Measurements from ENCODE around the gene JAKMIP2. TPM values are rescaled to one million over a fixed set of nuclear protein-coding genes. Genes with fewer than 3 reads are reported as not detected.
"Not testable (repeated sequence)": the region's sequence is repeated elsewhere in the genome, so short reads cannot be mapped to it uniquely, and the experiment has no call there.

JAKMIP2 gene
- total RNA-seq, 5 donors from 2014 or later (not counting 1 experiment from before 2014, with no cell fraction given), result 1.8 to 8.3 (median 5.7) TPM

DNA sequence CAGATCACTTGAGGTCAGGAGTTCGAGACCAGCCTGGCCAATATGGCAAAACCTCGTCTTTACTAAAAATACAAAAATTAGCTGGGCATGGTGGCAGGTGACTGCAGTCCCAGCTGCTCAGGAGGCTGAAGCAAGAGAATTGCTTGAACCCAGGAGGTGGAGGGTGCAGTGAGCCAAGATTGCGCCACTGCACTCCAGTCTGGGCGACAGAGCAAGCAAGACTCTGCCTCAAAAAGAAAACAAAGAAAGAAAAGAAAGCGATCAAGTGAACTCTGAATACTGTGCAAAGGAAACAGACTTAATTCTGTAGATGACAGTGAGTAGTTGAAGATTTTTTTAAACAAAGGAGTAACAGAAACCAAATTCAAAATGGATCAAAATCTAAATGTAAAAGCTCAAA lies 228.7 kb downstream of the JAKMIP2 start:
- H3K36me3 Mint-ChIP-seq; H3K4me3 ChIP-seq (ENCODE audit: control insufficient read depth in 1 of 2, extremely low read depth in 1 of 2, low read length in 1 of 2); H3K4me1 ChIP-seq (ENCODE audit: control insufficient read depth in 1 of 2, extremely low read depth in 1 of 2, insufficient read depth in 2 of 2, low read length in 2 of 2); H3K27me3 ChIP-seq (replicated peaks in 1 of 2; ENCODE audit: control insufficient read depth in 2 of 2, extremely low read depth in 1 of 2, insufficient read depth in 2 of 2, low read length in 1 of 2); H3K4me1 Mint-ChIP-seq; H3K36me3 ChIP-seq (ENCODE audit: control insufficient read depth in 2 of 2, extremely low read depth in 1 of 2, insufficient read depth in 1 of 2, low read length in 1 of 2); H3K27ac ChIP-seq (ENCODE audit: low read length); CTCF ChIA-PET; POLR2A ChIA-PET; H3K9me3 ChIP-seq; H3K27ac Mint-ChIP-seq; DNase-seq; ATAC-seq (replicated peaks in 1 of 4); H3K4me3 Mint-ChIP-seq; H3K9me3 Mint-ChIP-seq: not testable (repeated sequence)
- H3K27me3 Mint-ChIP-seq, result peaks cover 1 to 11% of the 10 kb centered on the region in 2 donors
- 90% methylated on average over 3 of the region's 5 CpGs for WGBS (ENCODE audit: insufficient coverage)

DNA sequence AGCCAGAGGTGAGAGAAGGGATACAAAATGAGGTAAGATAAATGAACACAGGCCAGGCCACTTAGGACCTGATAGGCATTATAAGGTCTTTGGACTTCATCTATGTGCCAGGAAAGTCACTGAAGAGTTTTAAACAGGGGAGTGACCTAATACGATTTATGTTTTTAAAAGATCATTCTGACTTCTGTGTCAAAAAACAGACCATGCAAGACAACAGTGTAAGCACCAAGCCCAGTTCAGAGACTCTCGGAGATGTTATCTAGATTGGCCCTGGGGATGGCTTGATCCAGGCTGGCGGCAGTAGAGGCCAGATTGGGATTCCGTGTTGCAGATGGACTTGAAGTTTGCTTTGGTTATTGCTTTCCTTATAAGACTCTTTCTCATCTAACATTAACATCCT lies 229.6 kb downstream of the JAKMIP2 start:
- Mint-ChIP-seq H3K4me3 (no peak overlapping the region), H3K9me3 (peaks cover 4 to 8% (median 7%) of the 10 kb centered on the region in 3 donors), H3K27me3 (peaks cover 1 to 11% of the 10 kb centered on the region in 2 donors), H3K4me1 (no peaks in the 10 kb centered on the region), H3K36me3 (no peaks in the 10 kb centered on the region), H3K27ac (no peak overlapping the region)
- Histone ChIP-seq H3K4me1 (ENCODE audit: control insufficient read depth in 1 of 2, extremely low read depth in 1 of 2, insufficient read depth in 2 of 2, low read length in 2 of 2) (no peaks in the 10 kb centered on the region), H3K4me3 (ENCODE audit: control insufficient read depth in 1 of 2, extremely low read depth in 1 of 2, low read length in 1 of 2) (no peak overlapping the region), H3K27ac (ENCODE audit: low read length) (no peak overlapping the region), H3K9me3 (no peaks in the 10 kb centered on the region), H3K27me3 (replicated peaks in 1 of 2; ENCODE audit: control insufficient read depth in 2 of 2, extremely low read depth in 1 of 2, insufficient read depth in 2 of 2, low read length in 1 of 2) (no peaks in the 10 kb centered on the region), H3K36me3 (ENCODE audit: control insufficient read depth in 2 of 2, extremely low read depth in 1 of 2, insufficient read depth in 1 of 2, low read length in 1 of 2) (no peaks in the 10 kb centered on the region)
- DNase-seq (no peak), ATAC-seq (replicated peaks in 1 of 4) (no peak)
- CTCF ChIA-PET, result no interaction called here
- POLR2A ChIA-PET, result no interaction called here
- WGBS (ENCODE audit: insufficient coverage), result 92% methylated on average over 2 of the region's 4 CpGs

GRCh38 chr5:147551677-147552076 lies 230.9 kb downstream of the JAKMIP2 start:
- Histone ChIP-seq H3K36me3 (ENCODE audit: control insufficient read depth in 2 of 2, extremely low read depth in 1 of 2, insufficient read depth in 1 of 2, low read length in 1 of 2) (no peaks in the 10 kb centered on the region), H3K4me3 (ENCODE audit: control insufficient read depth in 1 of 2, extremely low read depth in 1 of 2, low read length in 1 of 2) (no peak overlapping the region), H3K27ac (ENCODE audit: low read length) (no peak overlapping the region), H3K9me3 (no peaks in the 10 kb centered on the region), H3K4me1 (ENCODE audit: control insufficient read depth in 1 of 2, extremely low read depth in 1 of 2, insufficient read depth in 2 of 2, low read length in 2 of 2) (no peaks in the 10 kb centered on the region), H3K27me3 (replicated peaks in 1 of 2; ENCODE audit: control insufficient read depth in 2 of 2, extremely low read depth in 1 of 2, insufficient read depth in 2 of 2, low read length in 1 of 2) (no peaks in the 10 kb centered on the region)
- WGBS (ENCODE audit: insufficient coverage), result no CpG with 5 or more reads among the region's 1 CpG
- ChIA-PET CTCF (no interaction called here), POLR2A (no interaction called here)
- no peak for DNase-seq
- peaks cover 4 to 8% (median 7%) of the 10 kb centered on the region in 3 donors for H3K9me3 Mint-ChIP-seq
- H3K4me3 Mint-ChIP-seq, result no peak overlapping the region
- H3K4me1 Mint-ChIP-seq, result no peaks in the 10 kb centered on the region
- no peak overlapping the region for H3K27ac Mint-ChIP-seq
- peaks cover 1 to 11% of the 10 kb centered on the region in 2 donors for H3K27me3 Mint-ChIP-seq
- no peaks in the 10 kb centered on the region for H3K36me3 Mint-ChIP-seq
- no peak for ATAC-seq (replicated peaks in 1 of 4)

DNA sequence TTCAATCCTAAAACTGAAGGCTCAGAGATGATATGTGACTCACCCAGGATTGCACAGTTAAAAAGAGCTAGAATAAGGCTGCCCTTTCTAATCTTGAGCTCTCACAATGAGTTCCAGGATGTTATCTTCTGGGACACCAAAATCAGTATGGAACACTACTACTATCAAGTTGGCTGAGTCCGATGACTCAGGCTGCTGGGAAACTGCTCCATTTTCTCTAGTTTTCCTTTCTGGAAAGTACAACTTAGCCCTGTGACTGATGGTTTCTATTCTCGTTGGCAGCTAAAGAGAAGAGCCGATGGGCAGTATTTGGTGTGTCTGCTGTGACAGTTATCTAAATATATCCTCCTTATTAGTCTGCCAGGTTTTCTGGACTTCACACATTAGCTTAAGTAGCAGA lies 234.8 kb downstream of the JAKMIP2 start:
- Histone ChIP-seq H3K9me3 (no peaks in the 10 kb centered on the region), H3K36me3 (ENCODE audit: control insufficient read depth in 2 of 2, extremely low read depth in 1 of 2, insufficient read depth in 1 of 2, low read length in 1 of 2) (no peaks in the 10 kb centered on the region), H3K4me3 (ENCODE audit: control insufficient read depth in 1 of 2, extremely low read depth in 1 of 2, low read length in 1 of 2) (no peak overlapping the region), H3K4me1 (ENCODE audit: control insufficient read depth in 1 of 2, extremely low read depth in 1 of 2, insufficient read depth in 2 of 2, low read length in 2 of 2) (no peaks in the 10 kb centered on the region), H3K27me3 (replicated peaks in 1 of 2; ENCODE audit: control insufficient read depth in 2 of 2, extremely low read depth in 1 of 2, insufficient read depth in 2 of 2, low read length in 1 of 2) (no peaks in the 10 kb centered on the region), H3K27ac (ENCODE audit: low read length) (no peak overlapping the region)
- no peak overlapping the region for H3K27ac Mint-ChIP-seq
- ATAC-seq (replicated peaks in 1 of 4), result no peak
- WGBS (ENCODE audit: insufficient coverage), result no CpG with 5 or more reads among the region's 3 CpGs
- peaks cover 3 to 4% of the 10 kb centered on the region in 2 donors for H3K27me3 Mint-ChIP-seq
- no peak for DNase-seq
- H3K4me1 Mint-ChIP-seq, result no peaks in the 10 kb centered on the region
- no peaks in the 10 kb centered on the region for H3K36me3 Mint-ChIP-seq
- ChIA-PET POLR2A (no interaction called here), CTCF (no interaction called here)
- H3K9me3 Mint-ChIP-seq, result peaks cover 4 to 7% (median 6%) of the 10 kb centered on the region in 3 donors
- H3K4me3 Mint-ChIP-seq, result no peak overlapping the region

GRCh38 chr5:147544556-147544955 lies 238.0 kb downstream of the JAKMIP2 start:
- Histone ChIP-seq H3K4me1 (ENCODE audit: control insufficient read depth in 1 of 2, extremely low read depth in 1 of 2, insufficient read depth in 2 of 2, low read length in 2 of 2) (no peaks in the 10 kb centered on the region), H3K27me3 (replicated peaks in 1 of 2; ENCODE audit: control insufficient read depth in 2 of 2, extremely low read depth in 1 of 2, insufficient read depth in 2 of 2, low read length in 1 of 2) (no peaks in the 10 kb centered on the region), H3K27ac (ENCODE audit: low read length) (no peak overlapping the region), H3K36me3 (ENCODE audit: control insufficient read depth in 2 of 2, extremely low read depth in 1 of 2, insufficient read depth in 1 of 2, low read length in 1 of 2) (no peaks in the 10 kb centered on the region), H3K4me3 (ENCODE audit: control insufficient read depth in 1 of 2, extremely low read depth in 1 of 2, low read length in 1 of 2) (no peak overlapping the region), H3K9me3 (no peaks in the 10 kb centered on the region)
- CTCF ChIA-PET, result no interaction called here
- ATAC-seq (replicated peaks in 1 of 4) (no peak), DNase-seq (no peak)
- H3K36me3 Mint-ChIP-seq, result no peaks in the 10 kb centered on the region
- POLR2A ChIA-PET, result no interaction called here
- H3K27me3 Mint-ChIP-seq, result peaks cover 0 to 4% of the 10 kb centered on the region in 2 donors
- H3K4me1 Mint-ChIP-seq, result no peaks in the 10 kb centered on the region
- no peak overlapping the region for H3K4me3 Mint-ChIP-seq
- H3K9me3 Mint-ChIP-seq, result peaks cover 2 to 3% (median 3%) of the 10 kb centered on the region in 3 donors
- WGBS (ENCODE audit: insufficient coverage), result no CpG with 5 or more reads among the region's 5 CpGs
- no peak overlapping the region for H3K27ac Mint-ChIP-seq

- Mint-ChIP-seq H3K36me3 (no peaks in the 10 kb centered on the region), H3K27ac (no peak overlapping the region), H3K4me3 (no peak overlapping the region), H3K9me3 (peaks cover 0 to 5% (median 0%) of the 10 kb centered on the region in 3 donors), H3K27me3 (no peaks in the 10 kb centered on the region), H3K4me1 (no peaks in the 10 kb centered on the region)
- Histone ChIP-seq H3K36me3 (ENCODE audit: control insufficient read depth in 2 of 2, extremely low read depth in 1 of 2, insufficient read depth in 1 of 2, low read length in 1 of 2) (no peaks in the 10 kb centered on the region), H3K4me3 (ENCODE audit: control insufficient read depth in 1 of 2, extremely low read depth in 1 of 2, low read length in 1 of 2) (no peak overlapping the region), H3K4me1 (ENCODE audit: control insufficient read depth in 1 of 2, extremely low read depth in 1 of 2, insufficient read depth in 2 of 2, low read length in 2 of 2) (no peaks in the 10 kb centered on the region), H3K27me3 (replicated peaks in 1 of 2; ENCODE audit: control insufficient read depth in 2 of 2, extremely low read depth in 1 of 2, insufficient read depth in 2 of 2, low read length in 1 of 2) (no peaks in the 10 kb centered on the region), H3K27ac (ENCODE audit: low read length) (no peak overlapping the region), H3K9me3 (no peaks in the 10 kb centered on the region)
- CTCF ChIA-PET, result no interaction called here
- POLR2A ChIA-PET, result no interaction called here
- ATAC-seq (replicated peaks in 1 of 4), result no peak
- no peak for DNase-seq
- no CpG with 5 or more reads among the region's 1 CpG for WGBS (ENCODE audit: insufficient coverage)
Measured at GRCh38 chr5:147539053-147539452, 243.5 kb downstream of the JAKMIP2 start.

GRCh38 chr5:147538236-147538635 lies 244.3 kb downstream of the JAKMIP2 start:
- no peaks in the 10 kb centered on the region for H3K4me1 Mint-ChIP-seq
- Histone ChIP-seq H3K4me1 (ENCODE audit: control insufficient read depth in 1 of 2, extremely low read depth in 1 of 2, insufficient read depth in 2 of 2, low read length in 2 of 2) (no peaks in the 10 kb centered on the region), H3K4me3 (ENCODE audit: control insufficient read depth in 1 of 2, extremely low read depth in 1 of 2, low read length in 1 of 2) (no peak overlapping the region), H3K9me3 (no peaks in the 10 kb centered on the region), H3K27ac (ENCODE audit: low read length) (no peak overlapping the region), H3K36me3 (ENCODE audit: control insufficient read depth in 2 of 2, extremely low read depth in 1 of 2, insufficient read depth in 1 of 2, low read length in 1 of 2) (no peaks in the 10 kb centered on the region), H3K27me3 (replicated peaks in 1 of 2; ENCODE audit: control insufficient read depth in 2 of 2, extremely low read depth in 1 of 2, insufficient read depth in 2 of 2, low read length in 1 of 2) (no peaks in the 10 kb centered on the region)
- ATAC-seq (replicated peaks in 1 of 4) (no peak), DNase-seq (no peak)
- ChIA-PET CTCF (no interaction called here), POLR2A (no interaction called here)
- 100% methylated on average over 1 of the region's 1 CpG for WGBS (ENCODE audit: insufficient coverage)
- H3K36me3 Mint-ChIP-seq, result no peaks in the 10 kb centered on the region
- H3K27ac Mint-ChIP-seq, result no peak overlapping the region
- no peaks in the 10 kb centered on the region for H3K27me3 Mint-ChIP-seq
- H3K9me3 Mint-ChIP-seq, result peaks cover 0 to 5% (median 0%) of the 10 kb centered on the region in 3 donors
- H3K4me3 Mint-ChIP-seq, result no peak overlapping the region
